Hepatocyte (in vitro differentiated cells): ENCODE measurements around the gene PRPF6. TPM values are rescaled to one million over a fixed set of nuclear protein-coding genes. Genes with fewer than 3 reads are reported as not detected.

ENCODE experiments used
- DNase-seq: peaks from one replicate; pipeline ENCODE4 v3.0.0-alpha.2; 2016; ENCODE audit warnings: low spot score
- H2AFZ ChIP-seq: fragments of 200-600 bp; sonication (generic); 2 replicates; pipeline ENCODE4 v1.6.0; 2016; ENCODE audit warnings: antibody characterized with exemption, mild to moderate bottlenecking
- H3K27ac ChIP-seq: fragments of 200-600 bp; sonication (generic); 2 replicates; pipeline ENCODE4 v1.5.1; 2016; ENCODE audit warnings: mild to moderate bottlenecking
- H3K27me3 ChIP-seq: fragments of 200-600 bp; sonication (generic); 2 replicates; pipeline ENCODE4 v1.6.1; 2016
- H3K36me3 ChIP-seq: fragments of 200-600 bp; sonication (generic); replicated peaks from 2 replicates; pipeline ENCODE4 v1.5.1; 2016; ENCODE audit warnings: low read depth; ENCODE audit not compliant: insufficient read depth
- H3K4me1 ChIP-seq: fragments of 200-600 bp; sonication (generic); 2 replicates; pipeline ENCODE4 v1.5.1; 2016; ENCODE audit warnings: mild to moderate bottlenecking, moderate library complexity; ENCODE audit not compliant: insufficient read depth
- H3K4me2 ChIP-seq: fragments of 200-600 bp; sonication (generic); 2 replicates; pipeline ENCODE4 v1.6.0; 2016
- H3K4me3 ChIP-seq: fragments of 200-600 bp; sonication (generic); 2 replicates; pipeline ENCODE4 v1.5.1; 2016; ENCODE audit warnings: mild to moderate bottlenecking
- H3K79me2 ChIP-seq: fragments of 200-600 bp; sonication (generic); 2 replicates; pipeline ENCODE4 v1.6.0; 2017; ENCODE audit warnings: mild to moderate bottlenecking
- H3K9me2 ChIP-seq: fragments of 200-600 bp; sonication (generic); replicated peaks from 2 replicates; pipeline ENCODE4 v1.6.0; 2017; ENCODE audit warnings: mild to moderate bottlenecking; ENCODE audit not compliant: insufficient read depth
- H3K9me3 ChIP-seq: fragments of 200-600 bp; sonication (generic); 2 replicates; pipeline ENCODE4 v1.5.1; 2016; ENCODE audit warnings: low read depth, mild to moderate bottlenecking
- H4K20me1 ChIP-seq: fragments of 200-600 bp; sonication (generic); 2 replicates; pipeline ENCODE4 v1.6.0; 2016; ENCODE audit warnings: mild to moderate bottlenecking; ENCODE audit not compliant: insufficient read depth, poor library complexity, severe bottlenecking
- CTCF ChIP-seq: fragments of 200-600 bp; sonication (generic); IDR thresholded peaks from 2 replicates; pipeline ENCODE4 v1.5.1; 2016; ENCODE audit warnings: antibody characterized with exemption, mild to moderate bottlenecking; ENCODE audit not compliant: poor library complexity
- EZH2 ChIP-seq: fragments of 200-600 bp; sonication (generic); IDR thresholded peaks from 2 replicates; pipeline ENCODE4 v1.6.1; 2016; ENCODE audit warnings: antibody characterized with exemption, mild to moderate bottlenecking, borderline replicate concordance
- EZH2phosphoT487 ChIP-seq: fragments of 200-600 bp; sonication (generic); IDR thresholded peaks from one replicate; pipeline ENCODE4 v1.6.1; 2018; ENCODE audit warnings: antibody characterized with exemption, mild to moderate bottlenecking, low read depth, moderate library complexity; ENCODE audit not compliant: unreplicated experiment, severe bottlenecking
- WGBS: methylation state at CpG from one replicate; pipeline ENCODE4 v1.1.6; 2016; ENCODE audit warnings: low lambda C conversion rate; ENCODE audit errors: missing lambda C conversion rate; 5-methylcytosine and 5-hydroxymethylcytosine counted together
- polyA plus RNA-seq: library from polyadenylated mRNA; unstranded; fragments of >200 nt; fragmentation: Nextera tagmentation; extraction: Ambion mirVana; gene quantifications from 2 replicates; pipeline ENCODE4 v1.2.1, GENCODE V29; 2016
- total RNA-seq: library from RNA; depleted of rRNA; stranded (reverse); fragments of >200 nt; gene quantifications from 2 replicates; pipeline ENCODE4 v1.2.3, GENCODE V29; 2014

PRPF6 gene
- total and polyA plus RNA-seq, 2 experiments from 2014 or later, result 37.3 to 41.3 TPM

- Histone ChIP-seq H3K27ac (no peak overlapping the region), H3K9me2 (no peaks in the 10 kb centered on the region), H3K4me3 (no peak overlapping the region), H3K36me3 (no peaks in the 10 kb centered on the region), H2AFZ (no peak overlapping the region), H4K20me1 (peaks cover 20% of the 10 kb centered on the region), H3K27me3 (peaks cover 14% of the 10 kb centered on the region), H3K4me2 (no peak overlapping the region), H3K4me1 (peaks cover 4% of the 10 kb centered on the region), H3K9me3 (no peaks in the 10 kb centered on the region), H3K79me2 (no peaks in the 10 kb centered on the region)
- TF ChIP-seq EZH2, result no peak
- no peak for TF ChIP-seq CTCF
- TF ChIP-seq EZH2phosphoT487, result no peak
- DNase-seq, result no peak
- 96% methylated on average over 25 of the region's 31 CpGs for WGBS
Observed at GRCh38 chr20:64032706-64033624, 52.0 kb downstream of the PRPF6 start.

- H3K9me3 ChIP-seq, result no peaks in the 10 kb centered on the region
- H3K36me3 ChIP-seq, result no peaks in the 10 kb centered on the region
- H3K4me1 ChIP-seq, result peaks cover 12% of the 10 kb centered on the region
- H2AFZ ChIP-seq, result no peak overlapping the region
- 90% methylated on average over 11 of the region's 11 CpGs for WGBS
- TF ChIP-seq EZH2 (no peak), EZH2phosphoT487 (no peak), CTCF (no peak)
- peaks cover 14% of the 10 kb centered on the region for H3K27me3 ChIP-seq
- no peak overlapping the region for H3K4me2 ChIP-seq
- no peak for DNase-seq
- no peak overlapping the region for H3K27ac ChIP-seq
- no peak overlapping the region for H3K4me3 ChIP-seq
- H4K20me1 ChIP-seq, result peaks cover 20% of the 10 kb centered on the region
- no peaks in the 10 kb centered on the region for H3K79me2 ChIP-seq
- H3K9me2 ChIP-seq, result no peaks in the 10 kb centered on the region
Observed at GRCh38 chr20:64033981-64034493, 53.1 kb downstream of the PRPF6 start.

GRCh38 chr20:64035066-64035932, 54.4 kb downstream of the PRPF6 start:
- Histone ChIP-seq H3K36me3 (no peaks in the 10 kb centered on the region), H3K27me3 (peaks cover 24% of the 10 kb centered on the region)
- WGBS, result 73% methylated on average over 17 of the region's 17 CpGs

More at GRCh38 chr20:64035066-64035932, 54.4 kb downstream of the PRPF6 start:
- Histone ChIP-seq H3K9me2 (no peaks in the 10 kb centered on the region), H3K79me2 (no peaks in the 10 kb centered on the region), H4K20me1 (peaks cover 15% of the 10 kb centered on the region), H3K4me3 (no peak overlapping the region), H3K27ac (no peak overlapping the region), H3K4me2 (no peak overlapping the region), H3K4me1 (peaks cover 17% of the 10 kb centered on the region), H2AFZ (no peak overlapping the region), H3K9me3 (no peaks in the 10 kb centered on the region)
- no peak for DNase-seq
- TF ChIP-seq EZH2phosphoT487 (no peak), CTCF (no peak), EZH2 (no peak)
